GM13976 (cell line): ENCODE measurements around the gene ANK3.

Experiments used
- DNase-seq: peaks from one replicate; pipeline ENCODE4 v3.0.0; 2012; ENCODE audit warnings: low spot score
- in situ Hi-C: fragments of 300-500 bp; cut with MboI; formaldehyde crosslinking; loops from one replicate; pipeline ENCODE4 v1.12.0; 2022; ENCODE audit warnings: low sequenced_read_pairs, mixed read lengths, inconsistent platforms; ENCODE audit not compliant: unreplicated experiment
- TF ChIP-seq, protein P1 (sequence below): IDR thresholded peaks from 2 replicates; pipeline ENCODE4 v1.5.1; 2012; ENCODE audit warnings: borderline replicate concordance, mild to moderate bottlenecking; ENCODE audit not compliant: insufficient read depth; ENCODE audit errors: extremely low read depth, missing control alignments, control extremely low read depth

ANK3 gene

DNA sequence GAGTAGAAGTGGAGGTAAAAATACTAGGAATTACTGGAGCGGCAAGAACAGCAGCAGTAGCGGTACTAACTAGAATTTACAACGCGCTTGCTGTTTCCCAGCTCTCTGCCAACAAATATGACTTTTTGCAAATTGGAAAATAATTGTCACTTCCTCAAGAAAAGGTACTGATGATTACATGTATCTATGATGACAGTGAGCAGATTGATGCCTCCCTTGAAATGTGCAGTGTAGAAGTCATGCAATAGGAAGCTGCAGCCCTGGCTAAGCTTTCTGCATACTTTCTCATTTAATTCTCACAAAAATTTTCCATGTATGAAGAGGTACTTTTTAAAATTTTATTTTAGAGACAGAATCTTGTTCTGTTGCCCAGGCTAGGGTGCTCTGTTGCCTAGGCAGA, 49.9 kb downstream of the ANK3 start:
- no peak for DNase-seq
- TF ChIP-seq, protein P1, sequence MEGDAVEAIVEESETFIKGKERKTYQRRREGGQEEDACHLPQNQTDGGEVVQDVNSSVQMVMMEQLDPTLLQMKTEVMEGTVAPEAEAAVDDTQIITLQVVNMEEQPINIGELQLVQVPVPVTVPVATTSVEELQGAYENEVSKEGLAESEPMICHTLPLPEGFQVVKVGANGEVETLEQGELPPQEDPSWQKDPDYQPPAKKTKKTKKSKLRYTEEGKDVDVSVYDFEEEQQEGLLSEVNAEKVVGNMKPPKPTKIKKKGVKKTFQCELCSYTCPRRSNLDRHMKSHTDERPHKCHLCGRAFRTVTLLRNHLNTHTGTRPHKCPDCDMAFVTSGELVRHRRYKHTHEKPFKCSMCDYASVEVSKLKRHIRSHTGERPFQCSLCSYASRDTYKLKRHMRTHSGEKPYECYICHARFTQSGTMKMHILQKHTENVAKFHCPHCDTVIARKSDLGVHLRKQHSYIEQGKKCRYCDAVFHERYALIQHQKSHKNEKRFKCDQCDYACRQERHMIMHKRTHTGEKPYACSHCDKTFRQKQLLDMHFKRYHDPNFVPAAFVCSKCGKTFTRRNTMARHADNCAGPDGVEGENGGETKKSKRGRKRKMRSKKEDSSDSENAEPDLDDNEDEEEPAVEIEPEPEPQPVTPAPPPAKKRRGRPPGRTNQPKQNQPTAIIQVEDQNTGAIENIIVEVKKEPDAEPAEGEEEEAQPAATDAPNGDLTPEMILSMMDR, result no peak
- in situ Hi-C loops, result no loop called here

DNA sequence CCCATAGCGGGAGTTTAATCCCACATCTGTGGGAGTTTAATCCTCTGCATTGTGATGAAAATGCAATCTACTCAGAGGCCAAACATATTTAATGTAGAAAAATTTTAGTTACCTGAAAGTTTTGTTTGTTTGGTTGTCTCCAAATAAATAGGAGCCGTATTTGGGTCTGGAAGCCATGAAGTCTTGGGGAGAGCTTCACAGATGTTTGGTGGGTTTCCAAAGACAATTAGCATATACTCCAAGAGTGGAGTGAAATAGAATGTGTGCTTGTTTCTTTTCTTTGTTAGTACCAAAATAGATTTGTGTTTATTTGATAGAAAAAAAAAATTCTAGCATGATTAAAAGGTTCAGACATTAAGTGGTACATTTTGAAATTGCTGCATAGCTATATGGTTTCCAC, 50.9 kb downstream of the ANK3 start:
- no peak for DNase-seq
- in situ Hi-C loops, result no loop called here

DNA sequence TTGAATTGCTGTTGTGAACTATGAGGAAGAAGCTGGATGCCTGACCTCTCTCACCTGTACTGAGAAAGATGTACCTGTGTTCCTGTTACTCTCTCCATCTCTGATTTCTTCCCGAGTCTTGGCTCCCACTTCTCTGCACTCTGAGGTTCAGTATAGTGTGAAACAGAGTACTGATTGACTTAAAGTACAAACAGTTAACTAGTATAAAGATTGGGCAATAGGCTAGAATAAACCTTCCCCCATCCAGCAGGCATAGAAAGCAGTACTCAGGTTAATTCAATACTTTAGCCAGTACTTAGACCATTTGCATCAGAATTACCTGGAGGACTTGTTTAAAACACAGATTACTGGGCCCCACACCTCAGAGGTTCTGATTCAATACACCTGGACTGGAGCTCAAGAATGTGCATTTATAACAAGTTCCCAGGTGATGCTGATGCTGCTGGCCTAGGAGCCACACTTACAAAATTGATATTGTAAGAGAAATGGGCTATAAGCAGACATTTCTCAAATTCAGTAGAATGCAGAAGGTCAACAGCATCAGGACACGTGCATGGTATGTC, 51.6 kb downstream of the ANK3 start:
- in situ Hi-C loops, result no loop called here
- TF ChIP-seq, protein P1, result no peak
- DNase-seq, result no peak

More for the DNA sequence above, 50.9 kb downstream of the ANK3 start:
- TF ChIP-seq, protein P1, result no peak

DNA sequence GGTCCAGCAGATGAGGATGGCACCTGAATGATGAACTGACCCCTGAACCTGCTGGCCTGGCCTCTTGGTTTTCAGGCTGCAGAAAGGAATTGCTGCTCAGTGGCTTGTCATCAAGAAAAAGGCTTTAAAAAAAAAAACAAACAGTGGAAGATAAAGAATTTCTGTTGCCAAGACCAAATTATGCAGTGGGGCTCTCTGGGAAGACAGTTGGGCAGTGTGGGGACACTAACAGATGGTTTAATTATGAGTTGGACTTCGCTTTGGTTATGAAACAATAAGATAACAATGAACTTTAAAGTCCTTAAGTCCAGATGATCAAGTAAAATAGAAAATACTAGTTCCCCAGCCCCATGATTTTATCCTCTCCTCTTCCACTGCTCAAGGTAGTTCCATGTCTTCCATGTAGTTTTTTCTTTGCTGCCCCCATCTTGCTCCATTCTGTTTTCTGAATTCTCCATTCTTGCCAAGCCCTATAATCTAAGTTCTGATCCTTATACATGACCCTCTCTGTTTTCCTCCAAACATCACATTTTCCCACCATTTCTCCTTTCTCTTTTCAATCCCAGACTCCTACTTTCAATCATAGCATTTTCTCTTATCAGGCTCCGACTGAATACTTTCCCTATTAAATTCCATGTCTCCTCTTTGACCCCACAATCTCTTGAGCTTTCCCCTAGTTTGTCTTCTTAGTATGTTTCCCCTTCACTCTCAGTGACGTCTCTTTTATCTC, 52.6 kb downstream of the ANK3 start:
- DNase-seq, result no peak
- TF ChIP-seq, protein P1, result no peak
- in situ Hi-C loops, result no loop called here

DNA sequence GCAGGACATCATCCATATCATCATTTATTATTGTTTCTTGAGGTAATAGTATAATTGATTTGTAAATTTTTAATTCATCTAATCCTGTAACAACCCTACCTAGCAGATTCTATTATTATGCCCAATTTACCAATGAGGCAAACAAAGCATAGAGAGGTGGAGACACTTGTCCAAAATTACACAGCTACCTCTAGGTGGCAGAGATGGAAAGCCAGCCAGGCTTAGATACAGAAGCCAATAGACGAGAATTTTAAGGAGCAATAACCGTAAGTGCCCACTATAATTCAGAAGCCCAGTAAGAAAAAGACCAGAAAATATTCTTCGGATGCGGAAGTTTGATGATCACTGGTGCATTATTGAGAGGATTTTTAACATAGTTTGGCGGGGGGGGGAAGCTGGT, 54.0 kb downstream of the ANK3 start:
- in situ Hi-C loops, result no loop called here
- TF ChIP-seq, protein P1, result peak; percentile 10
- no peak for DNase-seq

DNA sequence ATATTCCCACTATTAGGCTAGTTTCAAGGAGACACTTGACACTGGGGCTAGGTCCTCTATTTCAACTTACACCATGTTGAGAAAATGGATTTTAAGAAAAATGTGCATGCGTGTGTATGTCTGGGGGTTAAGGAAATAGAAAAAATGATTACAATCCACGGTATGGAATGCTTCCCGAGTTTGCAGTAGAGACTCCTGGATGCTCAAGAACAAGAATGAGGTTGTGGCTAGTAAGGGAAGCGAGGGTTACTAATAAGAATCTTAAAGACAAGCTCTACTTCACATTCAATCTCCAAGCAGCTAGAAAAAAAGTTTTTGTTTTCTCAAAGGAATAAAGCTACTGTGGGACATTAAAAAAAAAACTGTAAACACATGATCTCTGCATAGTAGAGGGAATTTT, 54.7 kb downstream of the ANK3 start:
- in situ Hi-C loops, result no loop called here
- DNase-seq, result no peak
- TF ChIP-seq, protein P1, result no peak

DNA sequence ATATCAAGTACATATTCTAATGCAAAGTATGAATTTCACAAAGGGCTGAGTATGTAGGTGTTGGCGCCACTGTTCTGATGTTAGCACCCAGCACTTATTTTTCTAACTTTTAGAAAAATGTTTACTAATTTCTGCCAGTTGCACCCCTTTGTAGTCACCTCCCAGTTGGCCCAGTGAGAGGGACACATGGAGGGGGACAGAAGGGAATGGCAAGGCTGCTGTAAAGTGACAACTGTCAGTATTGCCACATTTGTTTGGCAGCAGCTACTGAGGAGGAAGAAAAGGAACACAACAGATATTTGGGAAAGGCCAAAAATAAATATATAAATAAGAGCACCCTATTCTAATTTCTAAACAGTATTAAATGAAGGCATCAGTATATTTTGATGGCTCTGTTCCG, 57.3 kb downstream of the ANK3 start:
- in situ Hi-C loops, result no loop called here
- DNase-seq, result no peak
- TF ChIP-seq, protein P1, result no peak
